ENCODE data around the gene FGF2.
"Not testable (repeated sequence)": the region's sequence is repeated elsewhere in the genome, so short reads cannot be mapped to it uniquely, and the experiment has no call there.

DNA sequence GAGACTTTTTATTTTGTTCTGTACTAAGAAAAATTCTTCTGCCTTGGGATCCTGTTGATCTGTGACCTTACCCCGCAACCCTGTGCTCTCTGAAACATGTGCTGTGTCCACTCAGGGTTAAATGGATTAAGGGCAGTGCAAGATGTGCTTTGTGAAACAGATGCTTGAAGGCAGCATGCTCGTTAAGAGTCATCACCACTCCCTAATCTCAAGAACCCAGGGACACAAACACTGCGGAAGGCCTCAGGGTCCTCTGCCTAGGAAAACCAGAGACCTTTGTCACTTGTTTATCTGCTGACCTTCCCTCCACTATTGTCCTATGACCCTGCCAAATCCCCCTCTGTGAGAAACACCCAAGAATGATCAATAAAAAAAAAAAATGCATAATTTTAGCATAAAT lies 13.8 kb upstream of the FGF2 start:
- TF ChIP-seq, protein P1, sequence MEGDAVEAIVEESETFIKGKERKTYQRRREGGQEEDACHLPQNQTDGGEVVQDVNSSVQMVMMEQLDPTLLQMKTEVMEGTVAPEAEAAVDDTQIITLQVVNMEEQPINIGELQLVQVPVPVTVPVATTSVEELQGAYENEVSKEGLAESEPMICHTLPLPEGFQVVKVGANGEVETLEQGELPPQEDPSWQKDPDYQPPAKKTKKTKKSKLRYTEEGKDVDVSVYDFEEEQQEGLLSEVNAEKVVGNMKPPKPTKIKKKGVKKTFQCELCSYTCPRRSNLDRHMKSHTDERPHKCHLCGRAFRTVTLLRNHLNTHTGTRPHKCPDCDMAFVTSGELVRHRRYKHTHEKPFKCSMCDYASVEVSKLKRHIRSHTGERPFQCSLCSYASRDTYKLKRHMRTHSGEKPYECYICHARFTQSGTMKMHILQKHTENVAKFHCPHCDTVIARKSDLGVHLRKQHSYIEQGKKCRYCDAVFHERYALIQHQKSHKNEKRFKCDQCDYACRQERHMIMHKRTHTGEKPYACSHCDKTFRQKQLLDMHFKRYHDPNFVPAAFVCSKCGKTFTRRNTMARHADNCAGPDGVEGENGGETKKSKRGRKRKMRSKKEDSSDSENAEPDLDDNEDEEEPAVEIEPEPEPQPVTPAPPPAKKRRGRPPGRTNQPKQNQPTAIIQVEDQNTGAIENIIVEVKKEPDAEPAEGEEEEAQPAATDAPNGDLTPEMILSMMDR (IDR thresholded peaks at IDR 0.05), result not testable (repeated sequence)
- TF ChIP-seq POLR2A (IDR thresholded peaks at IDR 0.05), result not testable (repeated sequence)

Measured in esophagus squamous epithelium (tissue), 4 donors.